ENCODE measurements around the gene FGD6. TPM values are rescaled to one million over a fixed set of nuclear protein-coding genes. Genes with fewer than 3 reads are reported as not detected.

Gene FGD6
- total and polyA plus RNA-seq, 12 donors, result 1.2 to 33.4 (median 21.6) TPM

DNA sequence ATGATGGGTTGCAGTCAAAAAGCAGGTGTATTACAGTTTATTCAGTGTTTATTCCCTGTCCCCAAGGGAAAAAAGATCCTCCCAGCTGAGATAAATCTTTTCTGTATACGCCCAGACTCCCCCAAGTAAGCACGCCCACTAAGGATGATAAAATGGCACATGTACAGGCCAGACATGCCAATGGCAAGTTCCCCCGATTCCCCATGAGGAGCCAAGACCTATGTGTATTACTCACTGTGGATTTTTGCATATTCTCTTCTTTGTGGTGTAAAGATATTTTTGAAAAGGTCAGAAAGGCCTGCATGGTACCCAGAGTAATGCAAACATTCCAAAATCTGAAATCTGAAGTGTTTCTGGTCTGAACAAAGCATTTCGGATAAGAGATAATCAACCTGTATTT lies 166.0 kb downstream of the FGD6 start:
- intact Hi-C loops (cut with DNase I), result no loop called here
- no peaks in the 10 kb centered on the region for H3K27me3 ChIP-seq
- no peak overlapping the region for H3K27ac ChIP-seq
- TF ChIP-seq, protein P1, sequence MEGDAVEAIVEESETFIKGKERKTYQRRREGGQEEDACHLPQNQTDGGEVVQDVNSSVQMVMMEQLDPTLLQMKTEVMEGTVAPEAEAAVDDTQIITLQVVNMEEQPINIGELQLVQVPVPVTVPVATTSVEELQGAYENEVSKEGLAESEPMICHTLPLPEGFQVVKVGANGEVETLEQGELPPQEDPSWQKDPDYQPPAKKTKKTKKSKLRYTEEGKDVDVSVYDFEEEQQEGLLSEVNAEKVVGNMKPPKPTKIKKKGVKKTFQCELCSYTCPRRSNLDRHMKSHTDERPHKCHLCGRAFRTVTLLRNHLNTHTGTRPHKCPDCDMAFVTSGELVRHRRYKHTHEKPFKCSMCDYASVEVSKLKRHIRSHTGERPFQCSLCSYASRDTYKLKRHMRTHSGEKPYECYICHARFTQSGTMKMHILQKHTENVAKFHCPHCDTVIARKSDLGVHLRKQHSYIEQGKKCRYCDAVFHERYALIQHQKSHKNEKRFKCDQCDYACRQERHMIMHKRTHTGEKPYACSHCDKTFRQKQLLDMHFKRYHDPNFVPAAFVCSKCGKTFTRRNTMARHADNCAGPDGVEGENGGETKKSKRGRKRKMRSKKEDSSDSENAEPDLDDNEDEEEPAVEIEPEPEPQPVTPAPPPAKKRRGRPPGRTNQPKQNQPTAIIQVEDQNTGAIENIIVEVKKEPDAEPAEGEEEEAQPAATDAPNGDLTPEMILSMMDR (IDR thresholded peaks at IDR 0.05), result no peak
- no peak for ATAC-seq
- no peak for DNase-seq
- no peaks in the 10 kb centered on the region for H3K9me3 ChIP-seq
- H3K4me1 ChIP-seq, result no peaks in the 10 kb centered on the region
- no peak overlapping the region for H3K4me3 ChIP-seq
- peaks cover 0 to 100% (median 68%) of the 10 kb centered on the region in 9 donors for H3K36me3 ChIP-seq
- WGBS, 2 donors, result 92 to 93% methylated on average over 4 of the region's 4 CpGs

DNA sequence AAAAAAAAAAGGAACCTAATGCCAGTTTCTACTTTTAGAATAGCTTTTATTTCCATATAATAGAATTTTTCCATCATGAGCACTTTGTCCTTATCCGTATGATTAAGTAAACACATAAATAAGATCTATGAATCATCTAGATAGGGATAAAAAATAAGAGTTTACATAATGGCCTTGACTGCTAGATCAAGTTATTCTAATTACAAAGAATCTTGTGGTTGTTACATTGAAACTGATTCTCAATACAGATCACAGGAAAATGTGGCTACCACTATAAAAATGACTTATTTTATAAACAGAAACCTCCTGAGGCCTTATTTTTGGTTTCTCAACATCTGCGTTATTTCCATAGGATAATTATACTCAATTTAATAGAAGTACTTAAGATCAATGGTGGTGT lies 179.4 kb downstream of the FGD6 start:
- Histone ChIP-seq H3K27me3 (no peaks in the 10 kb centered on the region), H3K4me1 (peaks cover 0 to 6% (median 0%) of the 10 kb centered on the region in 9 donors), H3K9me3 (no peaks in the 10 kb centered on the region), H3K27ac (no peak overlapping the region), H3K36me3 (peaks cover 0 to 100% (median 29%) of the 10 kb centered on the region in 9 donors), H3K4me3 (no peak overlapping the region)
- ATAC-seq (no peak), DNase-seq (no peak)
- WGBS, 2 donors, result 91 to 93% methylated on average over 2 of the region's 2 CpGs
- TF ChIP-seq, protein P1 (IDR thresholded peaks at IDR 0.05), result no peak
- intact Hi-C loops (cut with DNase I), result no loop called here

- ATAC-seq (no peak), DNase-seq (no peak)
- WGBS, 2 donors, result 94 to 95% methylated on average over 1 of the region's 1 CpG
- no peak overlapping the region for H3K4me3 ChIP-seq
- no peak overlapping the region for H3K27ac ChIP-seq
- intact Hi-C loops (cut with DNase I), result no loop called here
- H3K9me3 ChIP-seq, result no peaks in the 10 kb centered on the region
- H3K27me3 ChIP-seq, result no peaks in the 10 kb centered on the region
- TF ChIP-seq, protein P1 (IDR thresholded peaks at IDR 0.05), result no peak
- peaks cover 0 to 6% (median 0%) of the 10 kb centered on the region in 9 donors for H3K4me1 ChIP-seq
- peaks cover 0 to 100% (median 22%) of the 10 kb centered on the region in 9 donors for H3K36me3 ChIP-seq
Observed at GRCh38 chr12:95034750-95035149, 182.5 kb downstream of the FGD6 start.

Other genes with a start within 250 kb of the FGD6 start
- gene NDUFA12, start 213.8 kb downstream of the FGD6 start, total RNA-seq, result 100 to 1,000 TPM; 254 to 427 (median 324) TPM
- 100 to 1,000 TPM; 624 to 710 TPM for gene NDUFA12, start 213.8 kb downstream of the FGD6 start, polyA plus RNA-seq
- gene NR2C1, start 143.8 kb downstream of the FGD6 start, total RNA-seq, result 10 to 100 TPM; 33.6 to 46.0 (median 38.3) TPM
- 100 to 1,000 TPM in 1 of 2 donors, 10 to 100 TPM in 1; 11.3 to 189 TPM for gene NR2C1, start 143.8 kb downstream of the FGD6 start, polyA plus RNA-seq
- gene VEZT, start 340 bp upstream of the FGD6 start, total RNA-seq, result 10 to 100 TPM; 56.0 to 92.5 (median 75.0) TPM
- 10 to 100 TPM; 17.1 to 23.6 TPM for gene VEZT, start 340 bp upstream of the FGD6 start, polyA plus RNA-seq